HG03469 (cell line): ENCODE data around the gene RNASE4.
"Not testable (repeated sequence)": the region's sequence is repeated elsewhere in the genome, so short reads cannot be mapped to it uniquely, and the experiment has no call there.

ENCODE experiments used
- ATAC-seq: cut with Tn5 transposase; IDR thresholded peaks from one replicate; pipeline ENCODE4 v1.9.1; 2021; ENCODE audit warnings: mild to moderate bottlenecking, moderate library complexity, moderate number of reproducible peaks; ENCODE audit not compliant: unreplicated experiment

Gene RNASE4

DNA sequence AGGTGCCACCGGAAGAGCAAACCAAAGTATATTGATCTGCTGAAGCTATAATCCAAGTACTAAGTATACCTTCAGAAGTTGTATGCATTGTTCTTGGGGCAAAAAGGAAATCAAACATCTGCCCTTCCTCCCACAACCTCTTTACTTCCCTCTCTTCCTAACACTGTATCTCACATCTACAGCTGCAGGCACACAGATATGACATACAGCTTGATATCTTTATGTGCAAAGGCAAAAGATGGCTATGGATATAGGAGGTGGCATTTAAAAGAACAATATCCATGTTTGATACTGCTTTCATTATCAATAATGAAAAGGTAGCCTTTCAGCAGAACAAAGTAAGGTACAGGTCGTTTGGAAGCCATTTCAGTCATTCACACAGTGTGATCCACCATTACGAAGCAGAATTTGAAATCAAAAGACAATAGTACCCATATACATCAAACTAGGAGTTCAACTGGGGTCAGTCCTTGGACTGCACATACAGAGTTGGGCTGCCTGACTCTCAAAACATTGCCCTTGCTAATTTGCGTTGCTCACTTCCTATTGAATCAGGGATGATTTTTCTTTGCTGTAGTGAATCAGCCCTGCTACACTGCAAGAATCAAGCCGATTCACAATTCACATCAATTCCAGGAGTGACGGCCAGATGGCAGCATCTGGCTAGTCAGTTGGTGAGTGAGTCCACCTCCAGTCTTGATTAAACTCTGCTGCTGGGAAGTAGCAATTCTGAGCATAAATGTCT, 13.1 kb downstream of the RNASE4 start:
- no peak for ATAC-seq

- ATAC-seq = no peak
Observed at GRCh38 chr14:20698018-20698329, 13.6 kb downstream of the RNASE4 start.

DNA sequence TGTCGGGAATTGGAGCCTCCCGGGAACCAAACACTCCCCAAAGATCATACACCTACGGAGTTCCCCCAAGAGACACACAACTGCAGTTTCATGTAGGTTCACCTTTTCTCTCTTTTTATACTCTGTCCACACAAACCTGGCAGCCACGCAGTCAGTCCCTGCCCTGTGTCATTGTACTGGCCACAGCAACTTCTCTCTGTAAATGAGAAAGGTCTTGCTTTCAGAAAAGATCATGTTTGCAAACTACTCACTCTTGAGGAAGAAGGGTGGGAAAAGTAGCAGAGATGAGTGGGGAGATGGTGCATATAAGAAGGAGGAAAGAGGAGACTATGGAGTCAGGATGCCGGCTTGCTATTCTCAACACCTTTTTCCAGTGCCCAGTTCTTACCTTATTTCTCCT, 14.6 kb downstream of the RNASE4 start:
- ATAC-seq = no peak

DNA sequence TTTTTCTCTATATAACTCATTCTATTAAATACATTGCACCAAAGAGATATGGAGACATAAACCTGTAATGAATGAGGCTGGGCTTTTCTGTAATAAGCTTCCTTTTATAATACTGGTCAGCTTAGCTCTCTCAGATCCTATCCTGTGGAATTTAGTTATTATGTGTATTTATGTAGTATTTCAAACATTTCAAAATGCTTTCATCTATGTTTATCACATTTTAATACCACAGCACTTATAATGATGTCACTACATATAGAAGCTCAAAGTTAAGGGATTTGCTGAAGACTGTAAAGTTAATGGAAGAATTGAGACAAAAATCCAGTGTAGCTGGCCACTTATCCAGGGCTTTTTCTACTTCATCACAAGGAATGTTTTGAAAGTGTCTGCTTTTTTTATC, 15.6 kb downstream of the RNASE4 start:
- ATAC-seq = no peak

DNA sequence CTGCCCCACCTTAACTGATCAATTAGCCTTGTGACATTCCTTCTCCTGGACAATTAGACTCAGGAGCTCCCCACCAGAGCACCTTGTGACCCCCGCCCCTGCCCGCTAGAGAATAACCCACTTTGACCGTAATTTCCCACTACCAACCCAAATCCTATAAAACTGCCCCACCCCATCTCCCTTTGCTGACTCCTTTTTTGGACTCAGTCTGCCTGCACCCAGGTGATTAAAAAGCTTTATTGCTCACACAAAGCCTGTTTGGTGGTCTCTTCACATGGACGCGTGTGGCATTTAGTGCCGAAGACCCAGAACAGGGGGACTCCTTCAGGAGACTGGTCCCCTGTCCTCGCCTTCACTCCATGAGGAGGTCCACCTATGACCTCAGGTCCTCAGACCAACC, 16.6 kb downstream of the RNASE4 start:
- ATAC-seq = not testable (repeated sequence)

DNA sequence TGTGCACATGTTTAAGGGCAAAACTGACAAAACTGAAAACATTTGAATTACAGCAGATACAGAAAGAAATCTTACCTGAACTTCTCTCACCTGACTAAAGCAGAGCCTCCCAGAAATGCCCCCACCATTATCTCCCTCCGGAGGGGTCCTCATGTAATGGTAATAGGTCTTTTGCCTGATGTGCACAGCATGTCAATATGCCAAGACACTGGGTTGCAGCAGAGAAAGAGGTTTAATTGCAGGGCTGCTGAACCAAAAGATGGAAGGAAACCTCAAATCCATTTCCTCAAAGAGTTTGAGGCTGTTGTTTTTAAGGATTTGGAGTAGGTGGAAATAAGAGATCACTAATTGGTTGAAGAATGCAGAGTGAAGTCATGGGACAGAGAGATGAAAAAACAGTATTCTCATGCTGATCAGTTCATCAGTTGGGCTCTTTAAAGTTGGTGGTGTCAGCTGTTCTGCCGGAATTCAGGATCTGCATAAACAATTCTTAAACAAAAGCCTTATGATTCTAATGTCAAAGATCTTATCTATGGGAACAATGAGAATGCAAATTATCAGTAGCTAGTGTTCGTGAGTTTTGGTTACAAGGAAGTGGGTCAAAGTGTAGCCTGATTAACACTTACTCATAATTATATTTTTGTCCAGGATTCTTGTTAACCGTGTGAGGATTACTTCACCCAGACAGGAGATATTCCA, 22.4 kb downstream of the RNASE4 start:
- ATAC-seq = no peak

DNA sequence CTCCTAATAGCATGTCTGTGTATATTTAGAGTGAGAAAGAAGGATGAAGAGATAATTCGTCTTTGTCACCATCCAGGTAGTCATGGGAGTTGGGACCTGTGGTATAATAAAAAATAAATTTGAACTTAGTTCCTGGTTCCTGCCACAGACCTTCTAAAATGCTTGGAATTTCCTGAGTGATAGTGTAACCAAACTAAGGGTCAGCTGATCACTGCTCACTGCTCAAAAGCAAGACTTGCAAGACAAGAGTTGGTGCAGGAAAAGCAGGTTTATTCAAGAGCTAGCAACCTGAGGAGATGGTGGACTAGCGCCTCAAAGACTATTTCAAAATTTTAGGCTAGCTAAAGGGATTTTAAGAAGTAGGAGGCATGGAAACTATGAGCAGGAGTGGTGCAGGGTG, 23.3 kb downstream of the RNASE4 start:
- no peak for ATAC-seq

- ATAC-seq = no peak
Observed at GRCh38 chr14:20711261-20711660, 26.9 kb downstream of the RNASE4 start.

- ATAC-seq = no peak
Observed at GRCh38 chr14:20711685-20712084, 27.3 kb downstream of the RNASE4 start.

DNA sequence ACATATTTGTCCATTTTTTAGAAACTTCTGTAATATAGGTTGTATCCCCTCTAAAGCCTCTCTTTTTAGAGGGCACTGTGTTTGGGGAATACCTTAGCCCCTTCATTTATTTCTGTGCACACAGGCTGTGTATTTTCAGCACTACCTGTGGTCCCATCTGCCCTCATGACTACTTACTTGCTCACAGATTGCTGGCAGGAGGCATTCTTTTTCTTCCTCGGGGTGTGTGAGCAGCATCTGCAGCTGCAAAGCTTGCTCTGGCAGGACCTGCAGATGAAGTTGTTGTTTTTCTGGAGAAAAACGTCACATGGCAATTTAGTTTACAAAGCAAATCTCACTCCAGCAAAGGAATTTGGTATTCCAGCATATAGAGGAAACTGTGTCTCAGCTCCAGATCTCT, 28.5 kb downstream of the RNASE4 start:
- no peak for ATAC-seq

DNA sequence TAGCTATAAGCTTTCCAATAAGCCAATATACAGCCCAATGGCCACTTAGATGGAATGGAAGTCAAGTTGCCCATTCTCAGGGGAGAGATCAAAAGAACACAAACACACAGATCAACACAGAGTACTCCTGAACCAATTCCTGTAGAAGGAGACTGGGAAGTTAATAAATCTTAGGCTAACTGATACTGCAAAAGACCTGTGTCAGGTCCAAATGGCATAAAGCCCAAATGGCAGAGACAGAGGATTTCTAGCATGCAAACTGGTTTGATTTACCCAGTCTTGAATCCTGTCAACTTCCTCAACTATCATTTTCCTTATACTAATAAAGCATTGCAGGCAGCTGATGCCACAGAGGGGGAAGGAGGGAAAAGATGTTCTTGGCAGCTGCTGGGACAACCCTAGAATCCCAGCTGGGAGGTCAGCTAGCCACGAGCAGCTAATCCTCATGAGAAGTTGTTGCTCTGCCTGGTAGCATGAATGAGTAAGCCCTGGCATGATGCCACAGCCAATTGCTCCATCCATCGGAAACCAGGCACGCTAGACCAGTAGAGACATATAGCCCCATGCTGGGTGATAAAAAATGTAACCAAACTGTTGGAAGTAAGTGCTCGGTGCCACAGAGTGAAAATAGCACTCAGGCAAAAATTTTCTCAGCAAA, 30.4 kb downstream of the RNASE4 start:
- no peak for ATAC-seq

- ATAC-seq = no peak
Observed at GRCh38 chr14:20719777-20720176, 35.4 kb downstream of the RNASE4 start.

DNA sequence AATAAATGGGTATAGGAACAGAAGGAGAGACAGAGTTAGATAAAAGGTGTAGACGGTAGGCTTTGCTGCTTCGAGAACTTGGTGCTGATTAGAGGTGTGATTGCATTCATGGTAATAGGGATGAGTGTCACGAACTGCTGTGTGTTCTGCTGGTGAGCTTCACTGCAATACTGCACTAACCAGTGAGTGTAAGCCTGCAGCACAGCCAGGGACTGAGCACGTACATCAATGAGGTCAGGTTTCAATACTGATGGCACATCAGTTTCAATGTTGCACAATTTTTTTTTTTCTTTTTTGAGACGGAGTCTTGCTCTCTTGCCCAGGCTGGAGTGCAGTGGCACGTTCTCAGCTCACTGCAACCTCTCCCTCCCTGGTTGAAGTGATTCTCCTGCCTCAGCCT, 36.4 kb downstream of the RNASE4 start:
- ATAC-seq = no peak

DNA sequence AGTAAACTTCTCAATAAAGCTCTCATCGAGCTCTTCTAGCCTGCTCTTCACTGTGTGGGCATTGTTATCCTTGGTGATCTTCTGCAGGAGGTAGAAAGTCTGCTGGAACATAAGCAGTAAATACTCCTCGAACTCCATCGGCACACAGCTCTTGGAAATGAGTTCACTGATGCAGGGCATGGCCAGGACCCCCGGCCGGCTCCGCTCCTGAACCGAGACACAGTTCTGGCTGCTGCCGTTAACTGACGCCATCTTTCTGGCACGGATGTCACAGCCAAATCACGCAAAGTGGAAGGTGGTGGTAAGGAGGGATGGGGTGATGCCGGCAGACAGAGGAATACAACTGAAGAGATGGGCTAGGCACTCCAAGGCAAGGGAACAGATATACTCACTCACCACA, 37.7 kb downstream of the RNASE4 start:
- ATAC-seq = no peak

DNA sequence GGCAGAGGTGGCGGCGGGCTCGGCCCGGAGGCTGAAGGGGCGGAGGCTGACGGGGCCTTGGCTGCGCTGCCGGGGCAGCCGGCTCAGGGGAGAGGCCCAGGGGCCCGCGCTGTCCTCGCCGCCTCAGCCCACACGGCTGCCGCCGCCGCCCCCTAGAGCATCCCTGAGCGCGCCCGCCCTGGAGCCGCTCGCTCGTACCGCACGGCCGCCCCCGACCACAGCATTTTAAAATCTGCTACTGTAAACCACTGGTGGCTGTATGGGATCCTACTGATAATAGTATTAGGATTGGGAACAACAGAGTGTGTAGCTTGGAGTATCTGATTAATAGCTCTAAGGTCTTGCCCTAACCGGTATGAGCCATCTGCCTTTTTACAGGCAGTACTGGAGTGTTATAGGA, 39.1 kb downstream of the RNASE4 start:
- ATAC-seq = no peak

DNA sequence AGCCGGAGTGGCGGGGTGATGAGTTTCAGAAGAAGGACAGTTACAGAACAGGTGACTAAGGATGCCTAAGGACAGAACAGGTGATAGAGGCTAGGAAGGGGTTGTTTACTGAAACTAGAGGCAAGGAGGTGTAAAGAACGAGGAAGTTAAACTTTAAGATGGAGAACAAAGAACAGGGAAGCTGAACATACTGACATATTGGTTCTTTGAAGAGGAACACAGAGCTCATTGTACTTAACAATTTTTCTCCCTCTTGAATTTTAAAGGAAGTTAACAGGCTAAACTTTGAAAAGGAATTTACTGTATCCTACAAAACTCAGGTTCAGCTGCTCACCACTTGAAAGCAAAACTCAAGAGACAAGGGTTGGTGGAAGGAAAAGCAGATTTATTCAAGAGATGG, 41.8 kb downstream of the RNASE4 start:
- not testable (repeated sequence) for ATAC-seq

- no peak for ATAC-seq
Observed at GRCh38 chr14:20726531-20726930, 42.2 kb downstream of the RNASE4 start.

GRCh38 chr14:20730891-20731290, 46.5 kb downstream of the RNASE4 start:
- no peak for ATAC-seq

DNA sequence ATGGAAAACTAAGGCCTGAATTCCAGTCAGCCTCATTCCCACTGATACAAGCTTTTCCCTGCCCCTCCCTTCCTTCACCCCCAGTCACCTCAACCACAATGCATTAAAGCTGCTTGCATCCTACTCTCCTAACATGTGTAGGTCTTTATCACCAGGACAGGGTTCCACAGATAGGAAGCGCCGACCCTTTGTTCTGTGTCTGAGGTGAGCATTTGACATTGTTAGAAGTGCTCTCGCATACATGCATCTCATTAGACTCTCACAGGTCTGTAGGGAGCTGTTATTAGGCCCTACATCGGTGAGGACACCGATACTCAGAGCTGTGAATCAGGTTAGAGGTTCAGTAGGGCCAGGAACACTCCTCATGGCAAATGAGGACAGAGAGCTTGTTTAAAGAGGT, 48.1 kb downstream of the RNASE4 start:
- no peak for ATAC-seq

DNA sequence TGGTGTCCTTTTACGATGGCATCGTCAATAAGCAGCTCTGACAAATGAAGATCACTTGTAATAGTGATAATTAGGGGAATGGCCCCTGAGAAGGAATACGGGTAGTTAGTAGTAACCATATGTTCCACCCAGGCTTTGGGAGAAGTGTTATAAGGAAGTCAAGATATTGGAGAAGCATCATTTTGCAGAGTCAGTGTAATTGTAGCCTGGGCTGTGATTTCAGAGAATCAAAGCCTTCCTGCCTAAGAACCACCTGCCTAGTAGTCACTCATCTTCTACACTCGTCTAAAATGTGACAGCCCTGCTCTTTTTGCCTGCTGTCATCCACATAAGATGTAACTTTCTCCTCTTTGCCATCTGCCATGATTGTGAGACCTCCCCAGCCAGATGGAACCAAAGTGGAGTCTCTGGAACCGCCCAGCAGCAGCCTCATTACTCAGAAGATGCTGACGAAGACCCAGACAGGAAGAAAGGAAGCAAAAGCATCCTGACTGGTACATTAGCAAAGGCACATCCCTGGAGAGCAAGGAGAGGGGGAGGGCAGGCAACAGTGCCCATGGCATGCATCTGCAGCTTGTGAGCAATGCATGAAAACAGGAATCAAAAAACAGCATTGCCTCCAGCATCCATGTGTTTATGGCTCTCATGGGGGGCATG, 48.7 kb downstream of the RNASE4 start:
- no peak for ATAC-seq

DNA sequence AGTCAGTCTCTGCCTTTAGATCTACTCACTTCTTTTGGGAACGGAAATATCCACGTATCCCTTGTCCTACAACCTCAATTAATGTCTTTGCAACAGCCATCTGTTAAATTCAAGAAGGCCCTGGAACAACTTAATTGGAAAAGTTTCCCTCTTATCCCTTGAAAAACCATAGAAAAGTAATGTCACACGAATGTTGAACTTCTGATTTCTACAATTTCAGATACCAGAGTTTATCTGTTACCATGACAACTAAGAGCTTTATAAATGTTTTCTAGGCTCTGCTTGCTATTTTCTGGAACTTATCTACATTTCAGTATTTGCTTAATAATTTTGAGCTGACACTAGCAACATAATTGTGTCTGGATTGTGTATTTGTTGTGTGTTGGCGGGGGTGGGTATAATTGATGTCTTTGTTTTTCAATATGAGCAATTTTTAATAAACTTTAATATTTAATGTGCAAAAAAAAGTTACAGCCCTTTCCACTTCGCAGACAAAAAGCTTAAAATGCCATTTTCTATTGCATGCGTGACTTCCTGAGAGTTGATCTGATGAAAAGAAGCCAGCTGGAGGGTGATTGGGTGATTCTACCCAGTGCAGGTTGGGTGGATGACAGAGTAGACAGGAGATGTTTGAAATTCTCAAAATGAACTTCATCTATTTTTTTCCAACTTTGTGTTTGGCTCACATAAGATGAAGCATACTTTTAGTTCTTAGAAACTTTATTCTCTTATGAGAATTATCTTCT, 49.5 kb downstream of the RNASE4 start:
- ATAC-seq = no peak
